Measurements from ENCODE around the gene SEC14L1.
"Not testable (repeated sequence)": the region's sequence is repeated elsewhere in the genome, so short reads cannot be mapped to it uniquely, and the experiment has no call there.

Gene SEC14L1

GRCh38 chr17:77147357-77147801 lies 6.6 kb downstream of the SEC14L1 start:
- no peak for TF ChIP-seq CTCF (IDR thresholded peaks at IDR 0.05; ENCODE audit: borderline replicate concordance, insufficient read depth, low read depth, low read length)
- H3K4me3 ChIP-seq (ENCODE audit: low read depth, low read length) = no peak overlapping the region

GRCh38 chr17:77148077-77148939 lies 7.5 kb downstream of the SEC14L1 start:
- no peak for TF ChIP-seq CTCF (IDR thresholded peaks at IDR 0.05; ENCODE audit: borderline replicate concordance, insufficient read depth, low read depth, low read length)
- H3K4me3 ChIP-seq (ENCODE audit: low read depth, low read length) = no peak overlapping the region

- H3K4me3 ChIP-seq (ENCODE audit: low read depth, low read length) = no peak overlapping the region
- TF ChIP-seq CTCF (IDR thresholded peaks at IDR 0.05; ENCODE audit: borderline replicate concordance, insufficient read depth, low read depth, low read length) = no peak
These were observed 8.3 kb downstream of the SEC14L1 start for GRCh38 chr17:77148940-77149510.

GRCh38 chr17:77150196-77150595 lies 9.4 kb downstream of the SEC14L1 start:
- no peak for TF ChIP-seq CTCF (IDR thresholded peaks at IDR 0.05; ENCODE audit: borderline replicate concordance, insufficient read depth, low read depth, low read length)
- no peak overlapping the region for H3K4me3 ChIP-seq (ENCODE audit: low read depth, low read length)

GRCh38 chr17:77151186-77151585 lies 10.4 kb downstream of the SEC14L1 start:
- TF ChIP-seq CTCF (IDR thresholded peaks at IDR 0.05; ENCODE audit: borderline replicate concordance, insufficient read depth, low read depth, low read length) = no peak
- no peak overlapping the region for H3K4me3 ChIP-seq (ENCODE audit: low read depth, low read length)

GRCh38 chr17:77152056-77152455 lies 11.3 kb downstream of the SEC14L1 start:
- not testable (repeated sequence) for H3K4me3 ChIP-seq (ENCODE audit: low read depth, low read length)

GRCh38 chr17:77153472-77153871 lies 12.7 kb downstream of the SEC14L1 start:
- H3K4me3 ChIP-seq (ENCODE audit: low read depth, low read length) = no peak overlapping the region
- no peak for TF ChIP-seq CTCF (IDR thresholded peaks at IDR 0.05; ENCODE audit: borderline replicate concordance, insufficient read depth, low read depth, low read length)

Measured in GM12875 (cell line).